Epidermal melanocyte (primary cell): ENCODE results near the gene RHD.
"Not testable (repeated sequence)": the region's sequence is repeated elsewhere in the genome, so short reads cannot be mapped to it uniquely, and the experiment has no call there.

Source experiments
- DNase-seq: peaks from one replicate; pipeline ENCODE4 v3.0.0; 2011; ENCODE audit warnings: low spot score; ENCODE audit not compliant: insufficient read length

The RHD gene

GRCh38 chr1:25302330-25302729, 30.0 kb downstream of the RHD start:
- DNase-seq: not testable (repeated sequence)

GRCh38 chr1:25304936-25305335, 32.6 kb downstream of the RHD start:
- not testable (repeated sequence) for DNase-seq

DNA sequence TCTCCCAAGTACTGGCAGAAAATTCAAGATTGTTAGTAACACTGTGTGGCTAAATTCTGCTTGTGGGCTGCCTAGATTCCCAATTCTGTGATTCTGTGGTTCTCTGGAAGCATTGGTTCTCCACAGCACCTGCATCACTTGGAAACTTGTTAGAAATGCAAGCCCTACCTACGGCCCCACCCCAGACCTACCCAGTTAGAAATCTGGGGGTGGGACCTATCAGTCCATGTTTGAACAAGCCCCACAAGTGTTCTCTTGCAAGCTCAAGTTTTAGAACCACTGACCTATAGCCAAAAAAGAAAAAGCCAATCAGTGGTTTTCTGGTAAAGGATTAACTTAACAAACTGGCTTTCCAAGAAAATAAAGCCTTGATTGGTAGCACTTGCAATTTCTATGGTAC, 35.9 kb downstream of the RHD start:
- DNase-seq: not testable (repeated sequence)

DNA sequence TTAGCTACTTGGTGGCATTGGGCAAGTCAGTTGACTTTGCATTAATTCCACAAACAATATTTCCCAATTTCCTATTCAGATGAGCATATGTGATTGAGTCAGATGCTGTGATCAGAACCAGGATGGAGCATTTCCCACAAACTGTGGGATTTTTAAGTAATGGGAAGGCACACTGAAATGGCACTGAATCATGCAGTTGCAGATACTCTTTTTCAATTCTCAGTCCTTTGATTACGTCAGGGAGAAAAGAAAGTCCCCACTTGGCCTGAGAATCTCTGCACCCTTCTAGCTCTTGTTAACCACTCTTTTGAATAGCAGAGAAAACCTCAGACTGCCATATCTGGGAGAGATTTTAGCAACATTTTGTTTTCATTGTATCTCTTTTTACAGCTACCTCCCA, 36.8 kb downstream of the RHD start:
- not testable (repeated sequence) for DNase-seq

DNA sequence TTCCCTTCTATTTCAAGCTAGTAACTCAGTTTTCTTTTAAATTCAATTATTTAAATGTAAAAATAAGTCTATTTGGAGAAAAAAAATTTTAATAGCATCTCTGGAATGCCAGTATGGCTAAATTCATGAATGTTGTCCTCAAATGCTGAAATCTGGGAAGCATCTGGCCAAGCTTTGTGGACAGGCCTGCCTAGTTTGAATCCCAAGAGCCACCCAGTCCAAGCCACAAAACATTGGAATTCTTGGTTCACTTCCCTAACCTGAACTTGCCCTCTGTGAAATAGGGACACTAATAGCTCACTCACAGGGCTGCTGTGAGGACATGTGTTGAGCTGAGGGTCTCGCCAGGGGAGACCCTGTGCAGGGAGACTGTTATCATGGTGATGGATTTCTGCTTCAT, 37.2 kb downstream of the RHD start:
- DNase-seq: not testable (repeated sequence)

GRCh38 chr1:25312806-25313470, 40.6 kb downstream of the RHD start:
- not testable (repeated sequence) for DNase-seq

DNA sequence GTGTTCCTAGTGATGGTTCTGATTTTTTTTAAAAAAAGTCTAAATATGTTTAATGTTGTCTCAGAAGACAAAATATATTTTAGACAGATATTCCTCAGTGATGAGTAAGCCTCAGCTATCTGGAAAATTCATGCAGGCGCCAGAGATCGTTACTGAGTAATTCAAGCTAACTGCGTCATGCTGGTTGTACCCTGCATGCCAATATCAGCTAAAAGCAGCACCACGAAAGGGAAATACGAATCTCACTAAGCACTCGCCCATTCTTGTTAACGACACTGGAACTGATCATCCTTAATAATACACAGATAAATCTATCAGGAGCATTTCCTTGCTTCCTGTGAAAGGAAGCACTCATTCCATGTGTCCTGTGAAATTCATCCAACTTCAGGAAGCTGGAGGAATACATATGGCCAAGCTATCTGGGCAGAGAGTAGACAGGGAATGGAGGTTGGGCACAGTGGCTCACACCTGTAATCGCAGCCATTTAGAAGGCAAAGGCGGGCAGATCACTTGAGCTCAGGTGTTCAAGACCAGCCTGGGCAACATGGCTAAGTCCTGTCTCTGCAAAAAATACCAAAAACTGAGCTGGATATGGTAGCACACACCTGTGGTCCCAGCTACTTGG, 48.1 kb downstream of the RHD start:
- not testable (repeated sequence) for DNase-seq

- DNase-seq: not testable (repeated sequence)
These were observed 49.8 kb downstream of the RHD start for GRCh38 chr1:25322127-25322526.

DNA sequence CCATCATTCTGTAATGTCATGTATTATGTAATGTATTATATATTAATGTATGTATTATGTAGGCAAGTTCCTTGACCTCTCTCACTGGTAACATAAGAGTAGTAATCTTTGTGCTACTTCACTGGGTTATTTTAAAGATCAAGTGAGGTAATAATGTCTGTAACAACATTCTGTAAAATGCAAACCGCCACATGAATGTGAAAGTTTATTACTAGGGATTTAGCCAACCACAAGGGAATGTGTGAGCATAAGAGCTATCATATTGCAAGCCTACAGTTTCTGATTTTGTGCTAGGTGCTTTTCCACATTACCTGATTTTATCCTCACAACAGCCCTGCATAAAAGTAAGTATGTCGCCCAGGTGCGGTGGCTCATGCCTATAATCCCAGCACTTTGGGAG, 52.1 kb downstream of the RHD start:
- DNase-seq: not testable (repeated sequence)

DNA sequence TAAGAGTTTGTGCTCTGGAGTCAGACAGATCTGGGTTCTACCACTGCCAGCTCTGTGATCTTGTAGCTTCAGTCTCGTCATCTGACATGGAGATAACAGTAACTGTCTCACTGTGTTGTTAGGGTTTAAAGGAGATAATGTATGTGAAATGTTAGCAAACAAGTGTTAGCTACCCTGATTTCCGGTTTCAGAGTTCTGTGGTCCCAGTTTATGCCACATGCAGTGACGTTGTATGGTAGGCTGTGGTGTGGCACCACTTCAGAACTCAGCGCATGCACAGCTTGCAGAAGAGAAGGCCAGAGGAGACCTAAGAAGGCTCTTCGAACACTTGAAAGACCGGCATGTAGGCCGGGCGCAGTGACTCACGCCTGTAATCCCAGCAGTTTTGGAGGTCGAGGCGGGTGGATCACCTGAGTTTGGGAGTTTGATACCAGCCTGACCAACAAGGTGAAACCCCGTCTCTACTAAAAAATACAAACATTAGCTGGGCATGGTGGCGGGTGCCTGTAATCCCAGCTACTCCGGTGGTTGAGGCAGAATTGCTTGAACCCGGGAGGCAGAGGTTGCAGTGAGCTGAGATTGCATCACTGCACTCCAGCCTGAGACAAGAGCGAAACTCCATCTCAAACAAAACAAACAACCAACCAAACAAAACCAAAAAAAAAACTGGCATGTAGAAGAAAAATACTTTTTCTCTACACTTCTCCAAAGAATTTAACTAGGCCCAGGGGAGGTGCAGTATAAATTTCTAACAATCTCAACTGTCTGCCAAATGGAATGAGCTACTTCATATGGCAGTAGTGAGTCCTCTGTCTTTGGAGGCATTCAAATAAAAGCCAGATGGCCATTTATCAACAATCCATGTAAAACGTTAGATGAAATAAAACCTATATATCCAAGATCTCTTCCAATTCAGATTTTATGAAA, 55.8 kb downstream of the RHD start:
- not testable (repeated sequence) for DNase-seq

DNA sequence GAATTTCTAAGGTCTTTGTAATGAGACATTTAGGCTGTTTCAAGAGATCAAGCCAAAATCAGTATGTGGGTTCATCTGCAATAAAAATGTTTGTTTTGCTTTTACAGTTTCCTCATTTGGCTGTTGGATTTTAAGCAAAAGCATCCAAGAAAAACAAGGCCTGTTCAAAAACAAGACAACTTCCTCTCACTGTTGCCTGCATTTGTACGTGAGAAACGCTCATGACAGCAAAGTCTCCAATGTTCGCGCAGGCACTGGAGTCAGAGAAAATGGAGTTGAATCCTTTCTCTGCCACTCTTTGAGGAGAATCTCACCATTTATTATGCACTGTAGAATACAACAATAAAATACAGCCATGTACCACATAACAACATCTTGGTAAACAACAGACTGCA, 56.5 kb downstream of the RHD start:
- not testable (repeated sequence) for DNase-seq

DNA sequence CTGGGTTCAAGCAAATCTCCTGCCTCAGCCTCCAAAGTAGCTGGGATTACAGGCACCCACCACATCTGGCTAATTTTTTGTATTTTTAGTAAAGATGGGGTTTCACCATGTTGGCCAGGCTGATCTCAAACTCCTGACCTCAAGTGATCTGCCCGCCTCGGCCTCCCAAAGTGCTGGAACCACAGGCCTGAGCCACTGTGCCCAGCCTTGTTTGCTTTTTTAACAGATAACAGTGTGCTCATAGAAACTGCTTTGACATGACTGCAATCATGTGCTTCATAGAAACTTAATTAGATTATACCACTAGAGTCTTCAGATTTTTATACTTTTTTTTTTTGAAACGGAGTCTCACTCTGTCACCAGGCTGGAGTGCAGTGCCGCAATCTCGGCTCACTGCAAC, 57.0 kb downstream of the RHD start:
- not testable (repeated sequence) for DNase-seq

GRCh38 chr1:25329950-25330349, 57.6 kb downstream of the RHD start:
- DNase-seq: not testable (repeated sequence)

GRCh38 chr1:25336922-25337354, 64.6 kb downstream of the RHD start:
- DNase-seq: not testable (repeated sequence)

- not testable (repeated sequence) for DNase-seq
These were observed 65.3 kb downstream of the RHD start for GRCh38 chr1:25337483-25338187.

DNA sequence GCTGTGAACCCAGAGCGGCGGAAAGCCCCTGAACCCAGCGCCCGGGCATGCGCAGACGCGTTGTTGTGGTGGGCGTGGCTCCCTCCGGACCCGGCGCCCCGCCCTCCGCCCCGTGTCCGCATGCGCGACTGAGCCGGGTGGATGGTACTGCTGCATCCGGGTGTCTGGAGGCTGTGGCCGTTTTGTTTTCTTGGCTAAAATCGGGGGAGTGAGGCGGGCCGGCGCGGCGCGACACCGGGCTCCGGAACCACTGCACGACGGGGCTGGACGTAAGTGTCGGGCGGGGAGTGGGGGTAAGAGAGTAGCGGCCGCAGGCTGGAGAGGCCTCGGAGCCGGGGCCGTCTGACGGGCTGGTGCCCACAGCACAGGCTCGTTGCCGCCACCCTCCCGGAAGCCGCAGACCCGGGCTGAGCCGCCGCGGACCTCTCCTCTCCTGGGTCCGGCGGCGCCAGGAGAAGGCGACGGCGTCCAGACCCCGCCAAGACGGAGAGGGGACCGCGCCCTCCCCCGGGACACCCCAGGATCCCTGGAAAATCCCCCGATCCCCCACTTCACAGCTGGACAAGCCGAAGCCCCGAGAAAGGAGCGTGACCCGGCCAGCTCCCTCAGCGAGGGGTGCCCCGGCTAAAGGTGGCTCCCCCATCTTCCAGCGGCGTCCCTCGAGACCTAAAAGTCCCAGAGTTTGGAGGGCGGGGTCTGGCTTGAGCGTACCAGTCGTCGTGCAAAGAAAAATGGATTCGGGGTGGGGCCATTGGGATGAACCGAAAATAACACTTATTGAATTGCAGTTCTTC, 66.1 kb downstream of the RHD start, which contains the start of gene TMEM50A:
TSS of gene TMEM50A (plus strand) at position 147 of the 794 bp plus-strand sequence. CDS start 2,153 bp downstream, outside the sequence.
- DNase-seq: peak; percentile 80

DNA sequence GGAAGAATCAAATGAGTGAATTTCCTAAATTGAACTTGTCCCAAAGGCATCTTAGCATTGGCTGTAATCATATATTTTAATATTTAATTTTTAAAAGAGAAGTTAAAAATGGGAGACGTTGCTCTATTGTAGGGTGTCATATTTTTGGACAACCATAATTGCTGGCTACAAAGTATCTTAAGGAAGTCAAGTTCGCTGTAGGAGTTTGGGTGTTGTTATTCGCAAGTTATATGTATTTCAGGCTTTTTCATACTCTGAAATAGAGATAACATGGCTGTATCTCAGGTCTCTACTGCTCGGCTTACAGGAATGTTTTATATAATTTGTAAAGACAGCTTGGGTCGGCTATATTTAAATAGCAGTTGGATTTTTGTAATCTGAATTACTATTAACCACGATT, 66.7 kb downstream of the RHD start:
- no peak for DNase-seq

DNA sequence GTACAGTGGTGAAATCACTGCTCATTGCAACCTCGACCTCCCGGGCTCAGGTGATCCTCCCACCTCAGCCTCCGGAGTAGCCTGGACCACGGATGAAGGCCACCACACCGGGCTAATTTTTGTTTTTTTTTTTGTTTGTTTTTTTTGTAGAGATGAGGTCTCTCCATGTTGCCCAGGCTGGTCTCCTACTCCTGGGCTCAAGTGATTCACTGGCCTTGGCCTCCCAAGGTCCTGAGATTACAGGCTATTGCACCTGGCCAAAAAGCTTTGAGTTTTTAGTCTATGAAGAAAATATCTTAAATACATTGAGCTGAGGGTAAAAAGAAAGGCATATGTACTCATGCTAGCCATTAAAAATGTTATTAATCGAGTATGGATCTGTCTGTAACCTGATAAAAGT, 69.4 kb downstream of the RHD start:
- DNase-seq: no peak

- DNase-seq: no peak
These were observed 70.5 kb downstream of the RHD start for GRCh38 chr1:25342846-25343245.

GRCh38 chr1:25343872-25344271, 71.6 kb downstream of the RHD start:
- DNase-seq: no peak
